TTC549 (cell line): Measurements from ENCODE around the gene TSPYL1.
"Not testable (repeated sequence)": the region's sequence is repeated elsewhere in the genome, so short reads cannot be mapped to it uniquely, and the experiment has no call there.

Source experiments
- FAIRE-seq: peaks from 2 replicates; lab custom pipeline; 2012; peaks lifted over from hg19 to GRCh38; lab: Jason Lieb, UNC

The TSPYL1 gene

DNA sequence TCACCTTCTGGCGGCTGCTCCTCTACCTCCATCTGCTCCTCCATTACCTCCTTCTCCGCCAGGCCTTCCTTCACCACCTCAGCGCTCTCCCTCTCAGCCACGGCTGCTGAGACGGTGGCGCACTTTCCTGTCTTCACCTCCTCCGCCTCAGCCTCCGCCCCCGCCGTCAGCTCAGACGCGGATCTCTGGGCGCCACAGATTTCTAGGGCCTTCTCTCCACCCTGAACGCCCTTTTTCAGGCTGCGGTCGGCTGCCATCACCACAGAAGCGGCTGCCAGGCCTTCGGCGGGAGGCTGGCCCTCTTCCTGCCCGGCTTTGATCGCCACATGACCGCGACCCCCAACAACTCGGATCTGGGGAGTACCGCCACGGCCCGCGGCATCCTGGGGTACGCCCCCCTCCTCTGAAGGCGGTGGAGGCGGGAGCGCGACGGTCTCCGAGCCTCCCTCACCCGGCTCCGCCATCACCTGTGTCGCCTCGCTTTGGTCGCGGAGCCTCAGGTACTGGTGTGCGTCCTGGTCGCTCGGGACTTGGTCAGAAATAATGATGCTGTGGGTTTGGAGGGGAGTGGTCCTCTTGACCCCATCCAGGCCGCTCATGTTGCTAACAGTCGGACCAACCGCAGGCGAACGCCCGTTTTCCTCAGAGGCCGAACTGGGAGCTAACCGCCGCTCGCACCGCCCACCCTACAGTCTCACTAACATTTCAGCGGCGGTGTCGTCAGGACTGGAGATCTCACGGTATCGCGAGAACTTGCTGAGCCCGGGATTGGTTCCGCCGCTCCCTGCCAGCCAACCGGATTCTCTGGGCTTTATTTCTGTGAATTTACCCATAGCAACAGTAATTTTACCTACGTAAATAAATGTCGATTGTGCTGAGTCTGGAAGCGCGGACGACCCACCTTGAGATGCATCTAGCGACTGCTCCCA lies at the start of gene TSPYL1:
Gene TSPYL1 (minus strand): TSS at position 699 of the 929 bp plus-strand sequence. CDS start 100 bp downstream, at position 599.
- peak; percentile 83 for FAIRE-seq

GRCh38 chr6:116329156-116329555 lies 49.4 kb upstream of the TSPYL1 start:
- no peak for FAIRE-seq

DNA sequence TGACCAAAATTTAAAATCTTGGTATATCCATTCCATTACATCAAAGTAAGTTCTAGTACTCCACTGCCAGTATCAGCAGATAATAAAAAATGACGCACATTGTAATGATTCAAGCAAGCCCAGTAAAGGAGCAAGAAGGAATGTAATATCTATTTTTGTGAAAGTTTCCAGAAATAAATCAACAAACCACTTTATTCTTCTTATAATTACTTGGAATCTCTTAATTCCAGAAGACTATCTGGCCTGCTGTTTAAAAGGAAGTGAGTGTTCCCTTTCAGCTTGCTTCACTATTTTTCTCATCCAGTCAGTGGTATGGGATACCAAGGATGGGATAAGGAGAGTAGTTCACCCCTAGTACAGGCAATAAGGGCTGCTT lies 48.8 kb upstream of the TSPYL1 start:
- no peak for FAIRE-seq

GRCh38 chr6:116327803-116328527 lies 48.2 kb upstream of the TSPYL1 start:
- FAIRE-seq, result no peak

DNA sequence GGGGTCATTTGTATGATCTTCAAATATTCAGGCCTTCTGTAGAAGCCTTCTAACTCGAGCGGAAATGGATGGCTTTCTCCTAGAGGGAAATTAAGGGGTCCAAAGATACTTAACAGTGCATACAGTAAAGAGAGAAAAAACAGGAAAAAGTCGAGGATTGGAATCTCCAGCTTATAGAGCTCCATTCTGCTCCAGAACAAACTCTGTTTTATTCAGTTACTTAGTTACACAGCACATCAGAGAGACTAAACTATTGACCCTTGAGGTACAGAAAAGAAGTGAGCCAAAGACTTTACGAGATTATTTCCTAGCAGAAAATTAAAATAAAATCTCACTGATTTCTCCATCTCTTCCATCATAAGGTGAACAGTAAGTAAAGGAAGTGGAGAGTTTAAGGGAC lies 47.3 kb upstream of the TSPYL1 start:
- no peak for FAIRE-seq

- no peak for FAIRE-seq
These were observed 46.5 kb upstream of the TSPYL1 start for GRCh38 chr6:116326181-116326671.

DNA sequence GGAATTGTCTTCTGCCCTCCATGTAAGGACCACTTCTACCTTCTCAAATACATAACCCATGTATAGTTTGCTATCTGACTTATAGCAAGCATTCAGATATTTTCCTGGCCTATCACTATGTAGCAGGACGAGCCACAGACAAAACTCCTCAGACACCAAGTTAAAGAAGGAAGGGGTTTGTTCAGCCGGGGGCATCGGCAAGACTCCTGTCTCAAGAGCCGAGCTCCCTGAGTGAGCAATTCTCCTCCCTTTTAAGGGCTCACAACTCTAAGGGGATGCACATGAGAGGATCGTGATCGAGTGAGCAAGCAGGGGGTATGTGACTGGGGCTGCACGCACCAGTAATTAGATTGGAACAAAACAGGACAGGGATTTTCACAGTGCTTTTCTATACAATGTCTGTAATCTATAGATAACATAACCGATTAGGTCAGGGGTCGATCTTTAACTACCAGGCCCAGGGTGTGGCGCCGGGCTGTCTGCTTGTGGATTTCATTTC lies 46.0 kb upstream of the TSPYL1 start:
- not testable (repeated sequence) for FAIRE-seq

- FAIRE-seq, result no peak
These were observed 44.1 kb upstream of the TSPYL1 start for GRCh38 chr6:116323863-116324262.

GRCh38 chr6:116321933-116322332 lies 42.2 kb upstream of the TSPYL1 start:
- FAIRE-seq, result not testable (repeated sequence)

- no peak for FAIRE-seq
These were observed 37.2 kb upstream of the TSPYL1 start for GRCh38 chr6:116316772-116317467.

DNA sequence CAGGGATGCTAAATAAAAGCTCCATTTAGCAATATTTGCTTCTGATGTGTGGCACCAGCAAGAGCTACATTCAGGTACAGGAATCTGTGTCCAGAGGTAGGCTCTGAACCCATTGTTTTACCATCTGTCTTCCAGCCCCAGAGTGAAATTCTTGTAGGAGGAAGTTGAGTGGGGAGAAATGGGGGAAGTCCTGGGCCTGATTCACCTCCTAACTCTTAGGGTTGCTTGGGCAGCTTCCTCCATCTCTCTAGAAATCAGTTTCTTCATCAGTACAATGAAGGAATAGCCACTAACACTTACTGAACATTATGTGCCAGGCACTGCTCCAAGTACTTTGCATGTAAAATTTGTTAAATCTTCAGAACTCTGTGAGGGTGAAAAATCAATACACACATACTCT lies 35.1 kb upstream of the TSPYL1 start:
- FAIRE-seq, result no peak

DNA sequence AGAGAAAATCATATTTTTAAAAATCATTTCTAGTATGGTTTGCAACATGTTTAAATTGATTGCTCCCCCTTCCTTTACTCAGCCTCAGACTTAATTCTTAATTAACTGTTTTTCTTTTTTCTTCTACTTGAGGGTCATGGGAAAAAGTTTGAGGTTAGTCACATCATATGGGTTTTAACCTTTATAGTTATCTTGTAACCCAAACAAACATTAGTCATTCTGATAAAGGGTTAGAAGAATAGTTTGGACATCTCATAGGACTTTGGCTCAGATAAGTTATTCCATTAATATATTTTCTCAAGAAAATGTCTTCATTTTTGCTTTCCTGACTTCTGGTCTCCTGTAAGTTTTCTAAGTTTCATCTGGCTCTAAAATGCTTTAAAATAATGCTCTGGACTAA lies 34.5 kb upstream of the TSPYL1 start:
- no peak for FAIRE-seq

DNA sequence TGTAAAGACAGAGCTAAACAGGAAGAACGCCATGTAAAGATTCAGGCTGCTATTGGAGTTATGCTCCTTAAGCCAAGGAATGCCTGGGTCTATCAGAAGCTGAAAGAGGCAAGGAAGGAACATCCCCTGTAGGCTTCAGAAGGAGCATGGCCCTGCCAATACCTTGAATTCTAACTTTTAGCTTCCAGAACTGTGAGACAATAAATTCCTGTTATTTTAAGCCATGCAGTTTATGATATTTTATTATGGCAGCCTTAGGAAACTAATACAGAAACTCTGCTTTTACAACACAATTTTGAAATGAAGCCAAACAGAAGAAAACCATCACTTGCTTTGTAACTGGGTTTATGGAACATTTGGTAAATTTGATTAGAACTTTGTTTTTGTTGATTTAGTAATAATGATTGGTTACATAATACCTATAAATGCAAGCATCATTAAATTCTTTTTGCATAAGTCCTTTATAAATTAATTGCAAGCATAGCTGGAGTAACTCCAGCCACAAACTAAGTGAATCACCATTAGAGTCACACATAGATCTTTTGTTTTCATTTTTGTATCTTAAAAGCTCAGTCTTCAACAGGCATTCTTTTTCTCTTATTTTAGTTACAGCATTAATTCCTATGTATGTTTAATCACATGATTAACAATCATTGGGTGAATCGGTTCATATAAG lies 33.5 kb upstream of the TSPYL1 start:
- FAIRE-seq, result no peak

- no peak for FAIRE-seq
These were observed 29.9 kb upstream of the TSPYL1 start for GRCh38 chr6:116309657-116310056.

DNA sequence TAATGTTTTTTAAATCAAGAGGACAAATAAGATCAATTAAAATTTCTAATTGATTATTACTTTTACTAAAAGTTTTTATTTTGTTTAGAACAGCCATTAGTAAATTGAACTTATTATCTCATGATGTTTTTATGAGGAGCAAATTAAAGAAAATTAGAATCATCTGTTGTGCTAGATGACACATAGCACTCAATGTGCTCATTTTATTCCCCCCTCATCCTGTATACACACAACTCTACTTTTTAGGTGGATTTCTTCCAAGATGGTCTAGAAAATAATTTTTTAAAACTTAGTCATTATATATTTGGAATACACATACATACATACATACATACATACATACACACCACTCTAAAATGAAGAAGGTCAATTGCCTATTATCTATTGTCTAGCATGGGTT lies 29.3 kb upstream of the TSPYL1 start:
- FAIRE-seq, result no peak

- no peak for FAIRE-seq
These were observed 27.9 kb upstream of the TSPYL1 start for GRCh38 chr6:116307633-116308032.

- FAIRE-seq, result no peak
These were observed 27.3 kb upstream of the TSPYL1 start for GRCh38 chr6:116307001-116307400.

DNA sequence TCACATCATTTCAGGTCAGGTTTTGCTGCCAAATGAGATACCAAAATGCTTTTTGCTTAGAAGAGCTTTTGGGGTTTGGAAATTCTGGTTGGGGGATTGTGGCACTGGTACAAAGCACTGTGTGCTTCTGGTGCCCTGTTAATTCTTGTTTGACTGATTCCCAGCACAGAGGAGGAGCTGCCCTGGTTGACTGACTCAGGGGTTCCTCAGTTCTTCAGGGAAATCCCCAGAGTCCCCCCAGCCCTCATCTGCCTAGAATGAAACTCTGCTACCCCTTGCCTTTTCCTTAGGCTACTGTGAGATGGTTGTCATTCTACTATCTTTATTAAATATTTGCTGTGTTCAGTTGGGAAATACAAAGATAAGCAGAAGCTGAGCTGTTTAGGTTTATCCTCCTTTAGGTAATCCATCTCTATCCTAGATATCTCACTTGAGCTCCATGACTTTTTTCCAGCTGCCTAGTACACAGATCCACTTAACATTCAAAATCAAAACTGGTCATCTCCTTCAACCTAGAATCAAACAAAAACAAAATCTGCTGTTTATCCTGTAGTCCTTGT lies 24.9 kb upstream of the TSPYL1 start:
- FAIRE-seq, result no peak

DNA sequence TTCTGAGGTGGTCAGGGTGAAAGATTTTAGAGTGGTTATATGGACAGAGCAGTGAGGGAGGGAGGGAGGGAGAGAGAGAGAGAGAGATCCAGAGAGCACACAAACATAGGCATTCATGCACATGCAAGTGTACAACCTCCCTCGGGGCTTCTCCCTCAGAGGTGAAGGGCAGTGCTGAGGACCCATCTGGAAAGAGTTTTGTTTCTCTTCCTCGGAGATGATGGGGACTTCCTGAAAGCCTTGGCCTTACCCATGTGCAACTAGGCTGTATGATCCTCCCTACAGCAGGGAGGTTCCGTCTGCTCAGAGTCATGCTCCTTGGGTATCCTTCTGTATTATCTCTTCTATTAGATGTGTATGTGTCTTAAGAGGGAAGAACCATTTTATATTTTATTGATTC lies 21.4 kb upstream of the TSPYL1 start:
- FAIRE-seq, result no peak

GRCh38 chr6:116300566-116300965 lies 20.8 kb upstream of the TSPYL1 start:
- no peak for FAIRE-seq

DNA sequence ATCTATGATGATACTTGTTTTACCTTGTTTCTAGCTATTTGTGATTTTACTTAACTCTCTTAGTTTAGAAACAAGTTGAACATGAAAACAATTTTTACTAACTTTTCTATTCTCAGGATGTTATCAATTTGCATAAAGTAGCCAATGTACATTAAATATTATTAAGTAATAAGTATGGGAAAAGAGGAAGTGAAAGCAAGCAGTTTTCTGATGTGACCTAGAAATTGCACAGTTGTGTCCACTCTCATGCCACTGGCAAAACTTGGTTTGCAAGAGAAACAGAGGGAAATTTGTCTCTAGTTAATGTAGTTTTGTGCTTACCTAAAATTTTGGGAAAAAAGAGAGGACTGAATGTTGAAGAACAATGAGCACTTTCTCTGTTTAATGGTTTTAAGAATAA lies 19.2 kb upstream of the TSPYL1 start:
- no peak for FAIRE-seq

DNA sequence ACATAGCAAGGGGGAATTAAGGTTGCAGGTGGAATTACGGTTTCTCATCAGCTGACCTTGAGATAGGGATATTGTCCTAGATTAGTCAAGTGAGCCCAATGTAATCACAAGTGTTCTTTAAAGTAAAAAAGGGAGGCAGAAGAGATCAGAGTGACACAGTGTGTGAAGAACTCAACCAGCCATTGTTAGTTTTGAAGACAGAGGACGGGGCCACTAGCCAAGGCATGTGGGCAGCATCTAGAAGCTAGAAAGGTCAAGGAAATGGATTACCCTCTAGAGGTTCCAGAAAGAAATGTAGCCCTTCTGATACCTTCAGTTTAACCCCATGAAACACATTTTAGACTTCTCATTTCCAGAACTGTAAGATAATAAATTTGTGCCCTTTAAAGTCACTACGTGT lies 18.5 kb upstream of the TSPYL1 start:
- no peak for FAIRE-seq
